Kidney epithelial cell (primary cell): Measurements from ENCODE around the gene PPP1R13L. TPM values are rescaled to one million over a fixed set of nuclear protein-coding genes. Genes with fewer than 3 reads are reported as not detected.

Experiments used
- DNase-seq: peaks from one replicate; pipeline ENCODE4 v3.0.0-alpha.2; 2010; ENCODE audit warnings: low read depth
- H3K27me3 ChIP-seq: 2 replicates; pipeline ENCODE4 v1.6.0; 2011; ENCODE audit warnings: low read length; ENCODE audit not compliant: control insufficient read depth, insufficient read depth
- H3K36me3 ChIP-seq: 2 replicates; pipeline ENCODE4 v1.5.1; 2011; ENCODE audit warnings: low read length; ENCODE audit not compliant: control insufficient read depth, insufficient read depth
- H3K4me3 ChIP-seq: 2 replicates; pipeline ENCODE4 v1.5.1; 2011; ENCODE audit warnings: low read depth, mild to moderate bottlenecking, control low read depth, low read length
- CTCF ChIP-seq: IDR thresholded peaks from 2 replicates; pipeline ENCODE4 v1.5.1; 2011; ENCODE audit warnings: mild to moderate bottlenecking, moderate library complexity, low read length, control low read depth, inconsistent platforms; ENCODE audit not compliant: insufficient read depth, poor library complexity, severe bottlenecking
- total RNA-seq: library from RNA; depleted of rRNA; stranded (reverse); fragments of >200 nt; gene quantifications from 2 replicates; pipeline ENCODE4 v1.2.3, GENCODE V29; 2015

Gene PPP1R13L
- total RNA-seq, 1 donor from 2014 or later = 30.9 TPM

- DNase-seq = no peak
- H3K27me3 ChIP-seq = peaks cover 13% of the 10 kb centered on the region
Measured at GRCh38 chr19:45351401-45351952, 53.4 kb downstream of the PPP1R13L start.

GRCh38 chr19:45350477-45351058 lies 54.3 kb downstream of the PPP1R13L start:
- H3K27me3 ChIP-seq = peaks cover 19% of the 10 kb centered on the region
- no peak overlapping the region for H3K4me3 ChIP-seq
- no peak for TF ChIP-seq CTCF
- DNase-seq = no peak
- H3K36me3 ChIP-seq = no peaks in the 10 kb centered on the region

More at GRCh38 chr19:45351401-45351952, 53.4 kb downstream of the PPP1R13L start:
- TF ChIP-seq CTCF = no peak
- Histone ChIP-seq H3K4me3 (no peak overlapping the region), H3K36me3 (no peaks in the 10 kb centered on the region)

- Histone ChIP-seq H3K4me3 (no peak overlapping the region), H3K36me3 (no peaks in the 10 kb centered on the region), H3K27me3 (peaks cover 22% of the 10 kb centered on the region)
- no peak for DNase-seq
- TF ChIP-seq CTCF = no peak
Measured at GRCh38 chr19:45349430-45349941, 55.4 kb downstream of the PPP1R13L start.

GRCh38 chr19:45349126-45349415 lies 55.8 kb downstream of the PPP1R13L start:
- no peak for DNase-seq
- TF ChIP-seq CTCF = no peak
- Histone ChIP-seq H3K36me3 (no peaks in the 10 kb centered on the region), H3K4me3 (no peak overlapping the region), H3K27me3 (peaks cover 22% of the 10 kb centered on the region)

GRCh38 chr19:45348367-45349125 lies 56.3 kb downstream of the PPP1R13L start:
- Histone ChIP-seq H3K36me3 (no peaks in the 10 kb centered on the region), H3K4me3 (no peak overlapping the region), H3K27me3 (peaks cover 22% of the 10 kb centered on the region)
- DNase-seq = no peak
- TF ChIP-seq CTCF = no peak
